ENCODE results near the gene EVC2. TPM values are rescaled to one million over a fixed set of nuclear protein-coding genes. Genes with fewer than 3 reads are reported as not detected.
"Not testable (repeated sequence)": the region's sequence is repeated elsewhere in the genome, so short reads cannot be mapped to it uniquely, and the experiment has no call there.

EVC2 gene
- polyA plus RNA-seq, 6 donors from 2014 or later, result 0.05 to 0.29 (median 0.13) TPM; not detected in 2

- H3K4me1 Mint-ChIP-seq, result no peaks in the 10 kb centered on the region
- H3K9me3 Mint-ChIP-seq, result peaks cover 0 to 8% (median 0%) of the 10 kb centered on the region in 7 donors
- no peaks in the 10 kb centered on the region for H3K27me3 Mint-ChIP-seq
- ATAC-seq (ENCODE audit: low read depth in 2 of 2) (no peak), DNase-seq (no peak)
- H3K36me3 Mint-ChIP-seq, result no peaks in the 10 kb centered on the region
- H3K27ac Mint-ChIP-seq, result no peak overlapping the region
- H3K4me3 Mint-ChIP-seq, result no peak overlapping the region
Measured at GRCh38 chr4:5615496-5616075, 92.8 kb downstream of the EVC2 start.

- no peaks in the 10 kb centered on the region for H3K36me3 Mint-ChIP-seq
- H3K27me3 Mint-ChIP-seq, result no peaks in the 10 kb centered on the region
- no peak overlapping the region for H3K4me3 Mint-ChIP-seq
- H3K27ac Mint-ChIP-seq, result no peak overlapping the region
- ATAC-seq (ENCODE audit: low read depth in 2 of 2) (no peak), DNase-seq (no peak)
- no peaks in the 10 kb centered on the region for H3K4me1 Mint-ChIP-seq
- no peaks in the 10 kb centered on the region for H3K9me3 Mint-ChIP-seq
Measured at GRCh38 chr4:5611750-5612149, 96.6 kb downstream of the EVC2 start.

GRCh38 chr4:5609306-5610007 lies 98.9 kb downstream of the EVC2 start:
- Mint-ChIP-seq H3K27ac (no peak overlapping the region), H3K4me1 (no peaks in the 10 kb centered on the region), H3K27me3 (no peaks in the 10 kb centered on the region), H3K9me3 (no peaks in the 10 kb centered on the region), H3K4me3 (no peak overlapping the region), H3K36me3 (no peaks in the 10 kb centered on the region)
- DNase-seq, result no peak
- ATAC-seq (ENCODE audit: low read depth in 2 of 2), result no peak

DNA sequence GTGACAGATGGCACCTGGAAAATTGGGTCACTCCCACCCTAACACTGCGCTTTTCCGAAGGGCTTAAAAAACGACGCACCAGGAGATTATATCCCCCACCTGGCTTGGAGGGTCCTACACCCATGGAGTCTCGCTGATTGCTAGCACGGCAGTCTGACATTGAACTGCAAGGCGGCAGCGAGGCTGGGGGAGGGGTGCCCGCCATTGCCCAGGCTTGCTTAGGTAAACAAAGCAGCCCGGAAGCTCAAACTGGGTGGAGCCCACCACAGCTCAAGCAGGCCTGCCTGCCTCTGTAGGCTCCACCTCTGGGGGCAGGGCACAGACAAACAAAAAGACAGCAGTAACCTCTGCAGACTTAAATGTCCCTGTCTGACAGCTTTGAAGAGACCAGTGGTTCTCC lies 114.5 kb downstream of the EVC2 start:
- not testable (repeated sequence) for H3K4me3 Mint-ChIP-seq; ATAC-seq (ENCODE audit: low read depth in 2 of 2); H3K4me1 Mint-ChIP-seq; H3K27me3 Mint-ChIP-seq; H3K27ac Mint-ChIP-seq; DNase-seq; H3K36me3 Mint-ChIP-seq
- H3K9me3 Mint-ChIP-seq, result peaks cover 8 to 47% (median 19%) of the 10 kb centered on the region in 7 donors

- peaks cover 12 to 62% (median 26%) of the 10 kb centered on the region in 7 donors for H3K9me3 Mint-ChIP-seq
- H3K36me3 Mint-ChIP-seq, result peaks cover 4 to 18% of the 10 kb centered on the region in 2 donors
- no peaks in the 10 kb centered on the region for H3K4me1 Mint-ChIP-seq
- no peak overlapping the region for H3K4me3 Mint-ChIP-seq
- ATAC-seq (ENCODE audit: low read depth in 2 of 2) (no peak), DNase-seq (no peak)
- H3K27ac Mint-ChIP-seq, result no peak overlapping the region
- peaks cover 0 to 4% (median 4%) of the 10 kb centered on the region in 3 donors for H3K27me3 Mint-ChIP-seq
Measured at GRCh38 chr4:5592272-5592671, 116.1 kb downstream of the EVC2 start.

GRCh38 chr4:5589495-5589894 lies 118.9 kb downstream of the EVC2 start:
- H3K9me3 Mint-ChIP-seq, result peaks cover 7 to 50% (median 22%) of the 10 kb centered on the region in 7 donors
- no peak overlapping the region for H3K4me3 Mint-ChIP-seq
- no peaks in the 10 kb centered on the region for H3K4me1 Mint-ChIP-seq
- no peak overlapping the region for H3K27ac Mint-ChIP-seq
- DNase-seq (no peak), ATAC-seq (ENCODE audit: low read depth in 2 of 2) (no peak)
- peaks cover 0 to 4% (median 4%) of the 10 kb centered on the region in 3 donors for H3K27me3 Mint-ChIP-seq
- peaks cover 0 to 9% of the 10 kb centered on the region in 2 donors for H3K36me3 Mint-ChIP-seq

- Mint-ChIP-seq H3K27me3 (peaks cover 0 to 4% (median 4%) of the 10 kb centered on the region in 3 donors), H3K4me3 (no peak overlapping the region), H3K27ac (no peak overlapping the region), H3K4me1 (no peaks in the 10 kb centered on the region), H3K36me3 (peaks cover 0 to 9% of the 10 kb centered on the region in 2 donors), H3K9me3 (peaks cover 7 to 46% (median 17%) of the 10 kb centered on the region in 7 donors)
- no peak for DNase-seq
- ATAC-seq (ENCODE audit: low read depth in 2 of 2), result no peak
Measured at GRCh38 chr4:5588046-5588445, 120.3 kb downstream of the EVC2 start.

DNA sequence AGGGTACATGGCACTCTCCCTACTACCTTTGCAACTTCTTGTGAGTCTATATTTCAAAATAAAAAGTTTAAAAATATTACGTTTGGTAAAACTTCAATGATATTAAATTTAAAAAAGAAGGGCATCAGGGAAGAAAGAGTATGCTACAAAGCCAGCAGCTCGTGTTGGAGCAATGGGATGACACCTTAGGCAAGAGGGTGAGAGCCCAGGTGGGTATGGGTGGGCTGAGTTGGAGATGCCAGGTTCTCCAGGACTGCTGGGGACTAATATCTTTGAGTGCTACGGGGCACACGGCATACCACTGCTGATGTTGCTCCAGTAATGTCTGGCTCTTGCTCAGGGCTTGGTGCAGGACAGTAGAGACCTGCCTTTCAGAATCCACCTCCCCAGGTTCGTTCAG lies 132.4 kb downstream of the EVC2 start:
- Mint-ChIP-seq H3K27me3 (no peaks in the 10 kb centered on the region), H3K36me3 (peaks cover 0 to 3% of the 10 kb centered on the region in 2 donors), H3K4me3 (no peak overlapping the region), H3K27ac (no peak overlapping the region), H3K9me3 (peaks cover 2 to 14% (median 5%) of the 10 kb centered on the region in 7 donors), H3K4me1 (no peaks in the 10 kb centered on the region)
- DNase-seq (no peak), ATAC-seq (ENCODE audit: low read depth in 2 of 2) (no peak)

GRCh38 chr4:5574386-5574785 lies 134.0 kb downstream of the EVC2 start:
- no peaks in the 10 kb centered on the region for H3K36me3 Mint-ChIP-seq
- H3K27ac Mint-ChIP-seq, result no peak overlapping the region

DNA sequence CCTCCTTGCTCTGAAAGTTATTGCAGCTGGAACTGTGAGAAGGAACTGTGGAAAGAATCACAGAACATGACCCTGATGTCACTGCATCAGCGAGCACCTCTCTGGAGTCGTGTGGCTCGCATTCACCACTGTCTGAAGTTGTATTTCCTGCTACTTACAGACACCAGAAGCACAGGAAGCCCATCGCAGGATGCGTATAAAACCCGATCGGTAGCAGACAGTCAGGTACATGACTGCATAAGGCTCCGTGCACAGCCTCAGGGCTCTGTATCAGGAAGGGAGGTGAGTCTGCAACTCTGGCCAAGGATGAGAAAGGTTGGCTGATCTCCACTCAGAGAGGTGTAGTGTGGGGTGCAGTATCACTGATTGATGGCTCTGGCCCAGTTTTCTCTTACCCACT lies 134.4 kb downstream of the EVC2 start:
- no peak overlapping the region for H3K27ac Mint-ChIP-seq
- H3K36me3 Mint-ChIP-seq, result no peaks in the 10 kb centered on the region
- ATAC-seq (ENCODE audit: low read depth in 2 of 2) (no peak), DNase-seq (no peak)
- no peak overlapping the region for H3K4me3 Mint-ChIP-seq
- H3K27me3 Mint-ChIP-seq, result no peaks in the 10 kb centered on the region
- peaks cover 0 to 7% (median 0%) of the 10 kb centered on the region in 7 donors for H3K9me3 Mint-ChIP-seq
- H3K4me1 Mint-ChIP-seq, result no peaks in the 10 kb centered on the region

More at GRCh38 chr4:5574386-5574785, 134.0 kb downstream of the EVC2 start:
- H3K4me3 Mint-ChIP-seq, result no peak overlapping the region
- DNase-seq (no peak), ATAC-seq (ENCODE audit: low read depth in 2 of 2) (no peak)
- no peaks in the 10 kb centered on the region for H3K27me3 Mint-ChIP-seq
- peaks cover 0 to 10% (median 0%) of the 10 kb centered on the region in 7 donors for H3K9me3 Mint-ChIP-seq
- no peaks in the 10 kb centered on the region for H3K4me1 Mint-ChIP-seq

- Mint-ChIP-seq H3K36me3 (no peaks in the 10 kb centered on the region), H3K4me1 (no peaks in the 10 kb centered on the region), H3K27me3 (no peaks in the 10 kb centered on the region), H3K4me3 (no peak overlapping the region), H3K9me3 (peaks cover 0 to 2% (median 0%) of the 10 kb centered on the region in 7 donors), H3K27ac (no peak overlapping the region)
- ATAC-seq (ENCODE audit: low read depth in 2 of 2), result no peak
- DNase-seq, result no peak
Measured at GRCh38 chr4:5572751-5573150, 135.6 kb downstream of the EVC2 start.

DNA sequence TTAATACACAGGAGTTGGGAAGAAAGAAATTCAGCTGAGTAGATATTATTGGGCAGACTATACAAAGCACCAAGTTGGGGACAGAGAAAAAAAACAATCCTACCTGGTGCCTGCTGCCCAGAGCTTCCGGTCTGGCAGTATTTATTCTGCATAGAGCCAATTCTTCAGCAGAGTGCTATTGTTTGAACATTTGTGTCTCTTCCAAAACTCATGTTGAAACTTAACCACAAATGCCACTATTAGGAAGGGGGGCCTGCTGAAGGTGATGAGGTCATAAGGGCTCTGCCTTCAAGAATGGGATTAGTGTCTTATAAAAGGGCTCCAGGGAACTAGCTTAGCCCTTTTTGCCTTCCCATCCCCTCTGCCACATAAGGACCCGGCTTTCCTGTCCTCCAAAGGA lies 136.2 kb downstream of the EVC2 start:
- Mint-ChIP-seq H3K36me3 (no peaks in the 10 kb centered on the region), H3K27me3 (no peaks in the 10 kb centered on the region), H3K4me3 (no peak overlapping the region), H3K27ac (no peak overlapping the region), H3K4me1 (no peaks in the 10 kb centered on the region), H3K9me3 (peaks cover 0 to 2% (median 0%) of the 10 kb centered on the region in 7 donors)
- DNase-seq (no peak), ATAC-seq (ENCODE audit: low read depth in 2 of 2) (no peak)

DNA sequence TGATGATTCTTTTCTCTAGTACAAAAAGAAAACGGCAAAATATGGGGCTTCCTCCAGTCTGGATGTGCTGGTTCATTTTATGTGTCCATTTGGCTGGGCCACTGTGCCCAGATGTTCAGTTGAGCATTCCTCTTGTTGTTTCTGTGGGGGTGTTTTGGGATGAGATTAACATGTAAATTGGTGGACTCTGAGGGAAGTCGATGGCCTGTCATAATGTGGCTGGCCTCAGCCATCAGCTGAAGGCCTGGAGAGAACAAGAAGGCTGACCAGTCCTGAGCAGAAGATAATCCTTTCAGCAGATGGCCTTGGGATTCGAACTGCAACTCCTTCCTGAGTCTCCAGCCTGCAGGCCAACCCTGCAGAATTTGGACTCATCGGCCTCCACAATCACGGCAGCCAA lies 136.7 kb downstream of the EVC2 start:
- DNase-seq, result no peak
- no peaks in the 10 kb centered on the region for H3K27me3 Mint-ChIP-seq
- no peak overlapping the region for H3K27ac Mint-ChIP-seq
- H3K36me3 Mint-ChIP-seq, result no peaks in the 10 kb centered on the region
- no peaks in the 10 kb centered on the region for H3K4me1 Mint-ChIP-seq
- no peak overlapping the region for H3K4me3 Mint-ChIP-seq
- H3K9me3 Mint-ChIP-seq, result peaks cover 0 to 2% (median 0%) of the 10 kb centered on the region in 7 donors
- ATAC-seq (ENCODE audit: low read depth in 2 of 2), result no peak

GRCh38 chr4:5569451-5569850 lies 138.9 kb downstream of the EVC2 start:
- no peaks in the 10 kb centered on the region for H3K4me1 Mint-ChIP-seq
- no peak overlapping the region for H3K4me3 Mint-ChIP-seq
- DNase-seq, result no peak
- no peak overlapping the region for H3K27ac Mint-ChIP-seq
- H3K36me3 Mint-ChIP-seq, result no peaks in the 10 kb centered on the region
- H3K9me3 Mint-ChIP-seq, result peaks cover 0 to 2% (median 0%) of the 10 kb centered on the region in 7 donors
- ATAC-seq (ENCODE audit: low read depth in 2 of 2), result no peak
- H3K27me3 Mint-ChIP-seq, result no peaks in the 10 kb centered on the region
